ENCODE measurements around the gene EGLN1. TPM values are rescaled to one million over a fixed set of nuclear protein-coding genes. Genes with fewer than 3 reads are reported as not detected.

Gene EGLN1
- total RNA-seq, 1 experiment from 2014 or later, result 27.1 TPM

GRCh38 chr1:231334079-231334666 lies 87.9 kb downstream of the EGLN1 start:
- Histone ChIP-seq H3K36me3 (ENCODE audit: control insufficient read depth in 1 of 2, insufficient read depth in 2 of 2, low read length in 2 of 2) (peaks cover 0 to 6% of the 10 kb centered on the region in 2 experiments; a peak in 2 of 4 replicates), H3K9ac (ENCODE audit: low read length) (no peak overlapping the region)
- no TSS peak for BruUV-seq (replicated peaks)

GRCh38 chr1:231332761-231333160 lies 89.3 kb downstream of the EGLN1 start:
- RAD21 ChIA-PET (ENCODE audit: low non-redundant PET in 1 of 2, low total read pairs in 2 of 2, uncharacterized antibody in 2 of 2, unreplicated experiment in 2 of 2), result no interaction called here
- no peaks in the 10 kb centered on the region for H3K9me3 ChIP-seq (ENCODE audit: control insufficient read depth in 1 of 2, insufficient read depth in 1 of 2, low read depth in 1 of 2, low read length in 2 of 2)
- no peak for ATAC-seq
- H3K9me2 ChIP-seq (ENCODE audit: insufficient read depth), result no peaks in the 10 kb centered on the region
- peaks cover 6 to 16% of the 10 kb centered on the region in 2 experiments; a peak in 3 of 4 replicates for H3K4me1 ChIP-seq (ENCODE audit: control insufficient read depth in 1 of 2, insufficient read depth in 2 of 2, low read length in 2 of 2)
- CTCF ChIA-PET, result no interaction called here
- H3K36me3 ChIP-seq (ENCODE audit: control insufficient read depth in 1 of 2, insufficient read depth in 2 of 2, low read length in 2 of 2), result peaks cover 0 to 6% of the 10 kb centered on the region in 2 experiments; a peak in 2 of 4 replicates
- H3K4me3 ChIP-seq (replicated peaks in 1 of 2; ENCODE audit: low read depth in 1 of 2, low read length in 2 of 2), result no peak overlapping the region
- intact Hi-C loops (cut with micrococcal nuclease), result no loop called here
- H3K27me3 ChIP-seq (ENCODE audit: insufficient read depth, low read length), result no peaks in the 10 kb centered on the region
- BruUV-seq (replicated peaks), result no TSS peak
- POLR2A ChIA-PET, result no interaction called here
- H4K20me1 ChIP-seq (ENCODE audit: insufficient read depth), result no peaks in the 10 kb centered on the region
- H3K4me2 ChIP-seq (ENCODE audit: low read length), result no peak overlapping the region
- H3K79me2 ChIP-seq (ENCODE audit: insufficient read depth, low read length), result peaks cover 49% of the 10 kb centered on the region
- H3K9ac ChIP-seq (ENCODE audit: low read length), result no peak overlapping the region
- H3K27ac ChIP-seq (ENCODE audit: low read depth, low read length), result no peak overlapping the region
- H2AFZ ChIP-seq (ENCODE audit: low read depth, low read length, poor library complexity, severe bottlenecking), result no peak overlapping the region
- DNase-seq (ENCODE audit: low read depth, low spot score), result no peak
- TF ChIP-seq EZH2 (IDR thresholded peaks at IDR 0.05) (no peak), YY1 (IDR thresholded peaks at IDR 0.05; ENCODE audit: extremely low read depth, insufficient replicate concordance, low read depth, low read length) (no peak), ELF1 (IDR thresholded peaks at IDR 0.05; ENCODE audit: borderline replicate concordance, low read depth) (no peak), CTCF (IDR thresholded peaks at IDR 0.05 in 2 of 3, conservative IDR thresholded peaks at IDR 0.05 in 1 of 3; ENCODE audit: borderline replicate concordance in 1 of 3, insufficient read depth in 1 of 3, low read depth in 2 of 3, low read length in 2 of 3) (no peak), POLR2AphosphoS5 (IDR thresholded peaks at IDR 0.05; ENCODE audit: low read depth, low read length) (no peak), ZNF274 (IDR thresholded peaks at IDR 0.05; ENCODE audit: low read depth, low read length) (no peak), POLR2A (IDR thresholded peaks at IDR 0.05; ENCODE audit: borderline replicate concordance, extremely low read depth, insufficient read depth, insufficient read length) (no peak)
- TF ChIP-seq, protein P1, sequence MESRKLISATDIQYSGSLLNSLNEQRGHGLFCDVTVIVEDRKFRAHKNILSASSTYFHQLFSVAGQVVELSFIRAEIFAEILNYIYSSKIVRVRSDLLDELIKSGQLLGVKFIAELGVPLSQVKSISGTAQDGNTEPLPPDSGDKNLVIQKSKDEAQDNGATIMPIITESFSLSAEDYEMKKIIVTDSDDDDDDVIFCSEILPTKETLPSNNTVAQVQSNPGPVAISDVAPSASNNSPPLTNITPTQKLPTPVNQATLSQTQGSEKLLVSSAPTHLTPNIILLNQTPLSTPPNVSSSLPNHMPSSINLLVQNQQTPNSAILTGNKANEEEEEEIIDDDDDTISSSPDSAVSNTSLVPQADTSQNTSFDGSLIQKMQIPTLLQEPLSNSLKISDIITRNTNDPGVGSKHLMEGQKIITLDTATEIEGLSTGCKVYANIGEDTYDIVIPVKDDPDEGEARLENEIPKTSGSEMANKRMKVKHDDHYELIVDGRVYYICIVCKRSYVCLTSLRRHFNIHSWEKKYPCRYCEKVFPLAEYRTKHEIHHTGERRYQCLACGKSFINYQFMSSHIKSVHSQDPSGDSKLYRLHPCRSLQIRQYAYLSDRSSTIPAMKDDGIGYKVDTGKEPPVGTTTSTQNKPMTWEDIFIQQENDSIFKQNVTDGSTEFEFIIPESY (IDR thresholded peaks at IDR 0.05; ENCODE audit: extremely low read depth, insufficient replicate concordance, low read length), result no peak

More at GRCh38 chr1:231334079-231334666, 87.9 kb downstream of the EGLN1 start:
- Histone ChIP-seq H3K27ac (ENCODE audit: low read depth, low read length) (no peak overlapping the region), H3K4me2 (ENCODE audit: low read length) (no peak overlapping the region), H3K9me2 (ENCODE audit: insufficient read depth) (no peaks in the 10 kb centered on the region), H3K79me2 (ENCODE audit: insufficient read depth, low read length) (peaks cover 59% of the 10 kb centered on the region), H2AFZ (ENCODE audit: low read depth, low read length, poor library complexity, severe bottlenecking) (no peak overlapping the region), H3K27me3 (ENCODE audit: insufficient read depth, low read length) (no peaks in the 10 kb centered on the region), H3K4me1 (ENCODE audit: control insufficient read depth in 1 of 2, insufficient read depth in 2 of 2, low read length in 2 of 2) (peaks cover 6 to 20% of the 10 kb centered on the region in 2 experiments; a peak in 3 of 4 replicates), H3K9me3 (ENCODE audit: control insufficient read depth in 1 of 2, insufficient read depth in 1 of 2, low read depth in 1 of 2, low read length in 2 of 2) (no peaks in the 10 kb centered on the region), H4K20me1 (ENCODE audit: insufficient read depth) (no peaks in the 10 kb centered on the region), H3K4me3 (replicated peaks in 1 of 2; ENCODE audit: low read depth in 1 of 2, low read length in 2 of 2) (no peak overlapping the region)
- TF ChIP-seq, protein P1 (IDR thresholded peaks at IDR 0.05; ENCODE audit: extremely low read depth, insufficient replicate concordance, low read length), result no peak
- no peak for TF ChIP-seq JUND (IDR thresholded peaks at IDR 0.05)
- no peak for TF ChIP-seq ELF1 (IDR thresholded peaks at IDR 0.05; ENCODE audit: borderline replicate concordance, low read depth)
- TF ChIP-seq TCF7L2 (IDR thresholded peaks at IDR 0.05; ENCODE audit: borderline replicate concordance, extremely low read depth, insufficient read depth, insufficient read length), result no peak
- TF ChIP-seq ZFX (IDR thresholded peaks at IDR 0.05), result no peak
- ATAC-seq (no peak), DNase-seq (ENCODE audit: low read depth, low spot score) (no peak)
- POLR2A ChIA-PET, result no interaction called here
- CTCF ChIA-PET, result interaction anchor here (0.7 kb wide), 1 partner anchor 269 kb away, joined by 3 read pairs; no protein-coding TSS in a partner anchor
- RAD21 ChIA-PET (ENCODE audit: low non-redundant PET in 1 of 2, low total read pairs in 2 of 2, uncharacterized antibody in 2 of 2, unreplicated experiment in 2 of 2), result no interaction called here
- intact Hi-C loops (cut with micrococcal nuclease), result no loop called here

Data from HCT116 (cell line).